NB4 (cell line): Measurements from ENCODE around the gene FGF2.
"Not testable (repeated sequence)": the region's sequence is repeated elsewhere in the genome, so short reads cannot be mapped to it uniquely, and the experiment has no call there.

Experiments used
- DNase-seq: peaks from one replicate; pipeline ENCODE4 v3.0.0; 2010; ENCODE audit warnings: low read depth
- H3K4me3 ChIP-seq: one replicate; pipeline ENCODE4 v1.5.1; 2011; ENCODE audit warnings: mild to moderate bottlenecking, low read depth, low read length, moderate library complexity
- CTCF ChIP-seq: IDR thresholded peaks from one replicate; pipeline ENCODE4 v1.5.1; 2012; ENCODE audit warnings: low read depth, low read length
- MAX ChIP-seq: IDR thresholded peaks from 2 replicates; pipeline ENCODE4 v1.6.1; 2011; ENCODE audit warnings: low read depth, low read length
- MYC ChIP-seq: IDR thresholded peaks from 2 replicates; pipeline ENCODE4 v1.6.1; 2011; ENCODE audit warnings: low read depth, low read length
- POLR2A ChIP-seq: IDR thresholded peaks from 2 replicates; pipeline ENCODE4 v1.6.1; 2011; ENCODE audit warnings: mild to moderate bottlenecking; ENCODE audit not compliant: insufficient read length; ENCODE audit errors: extremely low read depth

The FGF2 gene

GRCh38 chr4:122921300-122921699 lies 94.7 kb downstream of the FGF2 start:
- H3K4me3 ChIP-seq, result peak overlapping the region; percentile 98
- TF ChIP-seq POLR2A (no peak), MAX (no peak), MYC (no peak), CTCF (no peak)
- no peak for DNase-seq

GRCh38 chr4:122921971-122922876 lies 95.6 kb downstream of the FGF2 start, which contains the start of gene NUDT6:
TSS of gene NUDT6 (minus strand) at chr4:122922597. CDS start at chr4:122922572, 25 bp downstream.
- DNase-seq, result peak; percentile 83
- peak within 1 kb of the TSS; percentile 98 for H3K4me3 ChIP-seq
- peak; percentile 7 for TF ChIP-seq POLR2A
- TF ChIP-seq MYC, result no peak

GRCh38 chr4:122922877-122923511 lies 96.4 kb downstream of the FGF2 start:
- peak overlapping the region; percentile 98 for H3K4me3 ChIP-seq
- peak; percentile 92 for DNase-seq
- TF ChIP-seq MAX (peak; percentile 83), CTCF (no peak), POLR2A (no peak), MYC (peak; percentile 70)

- no peak for TF ChIP-seq MYC
- TF ChIP-seq POLR2A, result no peak
- no peak for TF ChIP-seq CTCF
- no peak for TF ChIP-seq MAX
- no peak overlapping the region for H3K4me3 ChIP-seq
- no peak for DNase-seq
These were observed 102.3 kb downstream of the FGF2 start for GRCh38 chr4:122928930-122929329.

- H3K4me3 ChIP-seq, result no peak overlapping the region
- DNase-seq, result peak; percentile 11
- no peak for TF ChIP-seq POLR2A
- TF ChIP-seq MYC, result no peak
These were observed 104.2 kb downstream of the FGF2 start for GRCh38 chr4:122930862-122931261.

- TF ChIP-seq MYC (no peak), MAX (no peak), POLR2A (no peak)
- no peak overlapping the region for H3K4me3 ChIP-seq
- DNase-seq, result no peak
These were observed 106.1 kb downstream of the FGF2 start for GRCh38 chr4:122932763-122933162.

- DNase-seq, H3K4me3 ChIP-seq: not testable (repeated sequence)
These were observed 118.5 kb downstream of the FGF2 start for GRCh38 chr4:122945136-122945535.

GRCh38 chr4:122946142-122946541 lies 119.5 kb downstream of the FGF2 start:
- TF ChIP-seq POLR2A, result no peak
- TF ChIP-seq CTCF, result no peak
- TF ChIP-seq MAX, result no peak
- no peak for TF ChIP-seq MYC
- no peak overlapping the region for H3K4me3 ChIP-seq
- no peak for DNase-seq
